Fibroblast of the aortic adventitia (primary cell): ENCODE results near the gene FAM53B. TPM values are rescaled to one million over a fixed set of nuclear protein-coding genes. Genes with fewer than 3 reads are reported as not detected.

Experiments
- DNase-seq: peaks from one replicate; pipeline ENCODE4 v3.0.0-alpha.2; 2010; ENCODE audit warnings: low read depth
- H3K4me3 ChIP-seq: 2 replicates; pipeline ENCODE4 v1.5.1; 2011; ENCODE audit warnings: low read depth, mild to moderate bottlenecking, control low read depth, low read length, moderate library complexity
- total RNA-seq: library from RNA; depleted of rRNA; stranded (reverse); fragments of >200 nt; gene quantifications from 2 replicates; pipeline ENCODE4 v1.2.3, GENCODE V29; 2012; ENCODE audit warnings: low replicate concordance
- TF ChIP-seq, protein P1 (sequence below): IDR thresholded peaks from 2 replicates; pipeline ENCODE4 v1.5.1; 2011; ENCODE audit warnings: mild to moderate bottlenecking, low read length, control low read depth, inconsistent platforms; ENCODE audit not compliant: insufficient read depth

FAM53B gene
- total RNA-seq, 1 donor, result 9.2 TPM

DNA sequence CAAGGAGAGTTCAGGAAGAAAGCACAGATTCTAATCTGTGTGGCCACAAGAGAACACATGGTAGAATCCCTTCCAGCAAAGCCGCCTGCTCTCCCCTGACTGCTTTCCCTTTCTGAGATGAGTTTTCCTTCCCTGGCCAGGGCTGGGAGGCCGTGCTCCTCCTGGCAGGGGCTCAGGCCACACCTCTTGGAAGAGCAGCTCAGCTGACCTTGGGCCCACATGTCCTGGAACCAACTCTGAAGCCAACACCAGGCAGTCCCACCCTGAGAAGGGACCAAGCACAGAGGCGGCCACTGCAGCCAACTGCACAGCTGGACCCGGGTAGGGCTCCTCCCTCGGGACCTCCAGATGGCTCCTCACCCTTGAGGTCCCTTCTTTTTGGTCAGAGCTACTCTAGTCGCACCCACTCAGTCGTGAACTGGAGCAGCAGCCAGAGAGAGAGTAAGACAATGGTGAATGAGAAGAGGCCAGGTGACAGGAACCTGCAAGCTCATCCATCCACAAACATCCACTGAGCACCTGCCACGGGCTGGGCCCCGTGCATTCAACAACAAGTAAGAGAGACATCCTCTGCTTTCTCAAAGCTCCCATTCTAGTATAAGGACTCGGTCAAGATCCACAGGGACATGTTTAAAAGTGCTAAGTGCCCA, 40.3 kb downstream of the FAM53B start:
- peak; percentile 67 for DNase-seq
- TF ChIP-seq, protein P1, sequence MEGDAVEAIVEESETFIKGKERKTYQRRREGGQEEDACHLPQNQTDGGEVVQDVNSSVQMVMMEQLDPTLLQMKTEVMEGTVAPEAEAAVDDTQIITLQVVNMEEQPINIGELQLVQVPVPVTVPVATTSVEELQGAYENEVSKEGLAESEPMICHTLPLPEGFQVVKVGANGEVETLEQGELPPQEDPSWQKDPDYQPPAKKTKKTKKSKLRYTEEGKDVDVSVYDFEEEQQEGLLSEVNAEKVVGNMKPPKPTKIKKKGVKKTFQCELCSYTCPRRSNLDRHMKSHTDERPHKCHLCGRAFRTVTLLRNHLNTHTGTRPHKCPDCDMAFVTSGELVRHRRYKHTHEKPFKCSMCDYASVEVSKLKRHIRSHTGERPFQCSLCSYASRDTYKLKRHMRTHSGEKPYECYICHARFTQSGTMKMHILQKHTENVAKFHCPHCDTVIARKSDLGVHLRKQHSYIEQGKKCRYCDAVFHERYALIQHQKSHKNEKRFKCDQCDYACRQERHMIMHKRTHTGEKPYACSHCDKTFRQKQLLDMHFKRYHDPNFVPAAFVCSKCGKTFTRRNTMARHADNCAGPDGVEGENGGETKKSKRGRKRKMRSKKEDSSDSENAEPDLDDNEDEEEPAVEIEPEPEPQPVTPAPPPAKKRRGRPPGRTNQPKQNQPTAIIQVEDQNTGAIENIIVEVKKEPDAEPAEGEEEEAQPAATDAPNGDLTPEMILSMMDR, result no peak
- no peak overlapping the region for H3K4me3 ChIP-seq

DNA sequence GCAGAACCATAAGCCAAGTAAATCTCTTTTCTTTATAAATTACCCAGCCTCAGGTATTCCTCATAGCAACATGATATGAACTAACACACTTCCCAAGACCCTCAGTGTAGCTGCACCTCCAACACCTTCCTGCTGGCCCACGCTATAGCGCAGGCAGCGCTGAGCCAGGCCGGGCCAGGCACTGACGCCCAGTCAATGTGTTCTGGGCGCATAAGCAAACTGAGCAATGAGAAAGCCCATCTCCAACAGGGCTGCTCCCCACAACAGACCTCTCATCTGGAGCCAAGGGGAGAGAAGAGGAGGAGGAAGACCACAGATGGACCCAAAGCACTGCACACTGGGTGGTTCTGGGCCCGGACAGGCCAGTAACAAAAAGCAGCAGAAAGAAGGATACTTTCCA, 40.8 kb downstream of the FAM53B start:
- H3K4me3 ChIP-seq, result no peak overlapping the region
- TF ChIP-seq, protein P1, result no peak
- DNase-seq, result no peak

DNA sequence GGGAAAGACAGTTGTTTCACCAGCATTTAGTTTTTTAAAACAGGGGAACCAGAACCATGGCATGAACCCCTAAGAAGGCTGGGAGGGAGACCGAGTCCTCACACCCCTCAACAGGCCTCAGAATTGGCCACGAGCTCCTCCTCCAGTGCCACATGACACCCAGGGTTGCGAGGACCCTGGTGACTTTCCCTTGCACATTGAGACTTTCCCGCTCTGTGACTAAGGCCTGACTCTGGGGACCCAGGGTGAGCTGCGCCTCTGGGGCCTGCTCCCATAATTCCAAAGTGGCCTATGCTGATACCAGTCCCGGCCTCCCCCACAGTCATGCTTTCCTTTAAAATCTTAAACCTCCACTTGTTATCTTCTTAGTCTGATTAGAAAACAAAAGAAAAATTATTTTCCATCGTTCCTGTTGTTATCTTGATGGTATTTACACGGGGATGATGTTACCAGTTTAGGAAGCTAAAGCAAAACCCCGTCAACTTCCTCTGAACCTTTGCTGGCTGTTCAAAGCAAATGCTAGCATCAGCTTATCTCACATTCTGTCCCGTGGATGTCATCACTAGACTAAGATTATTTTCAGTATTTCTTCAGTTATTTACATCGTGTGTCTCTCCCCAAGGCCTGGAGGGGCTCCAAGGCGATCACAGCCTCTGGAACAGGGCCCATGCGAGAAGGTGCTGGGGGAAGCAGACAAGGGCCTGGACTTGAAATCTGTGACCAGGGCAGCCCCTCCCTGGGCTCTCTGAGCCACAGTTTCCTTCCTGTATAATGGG, 42.1 kb downstream of the FAM53B start:
- DNase-seq, result peak; percentile 81
- TF ChIP-seq, protein P1, result no peak
- H3K4me3 ChIP-seq, result no peak overlapping the region

DNA sequence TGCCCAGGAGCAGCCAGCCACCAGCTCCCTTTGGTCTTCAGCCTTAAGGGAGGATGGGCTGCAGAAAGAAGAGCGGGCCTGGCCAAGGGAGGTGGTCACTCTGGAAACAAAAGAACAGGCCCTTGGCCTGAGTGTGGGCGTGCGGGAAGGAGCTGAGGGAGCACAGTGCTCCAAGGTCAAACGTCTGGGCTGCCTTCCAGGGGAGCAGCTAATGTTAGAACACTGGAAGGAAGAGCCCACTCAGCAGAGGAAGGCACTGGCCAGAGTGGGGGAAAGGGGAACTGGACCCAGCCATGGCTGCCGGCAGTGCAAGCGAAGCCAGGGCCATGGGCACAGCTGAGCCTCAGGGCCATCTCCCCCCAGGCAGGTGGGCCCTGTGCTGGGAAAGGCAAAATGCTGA, 42.7 kb downstream of the FAM53B start:
- peak; percentile 88 for DNase-seq
- H3K4me3 ChIP-seq, result no peak overlapping the region
- TF ChIP-seq, protein P1, result no peak

DNA sequence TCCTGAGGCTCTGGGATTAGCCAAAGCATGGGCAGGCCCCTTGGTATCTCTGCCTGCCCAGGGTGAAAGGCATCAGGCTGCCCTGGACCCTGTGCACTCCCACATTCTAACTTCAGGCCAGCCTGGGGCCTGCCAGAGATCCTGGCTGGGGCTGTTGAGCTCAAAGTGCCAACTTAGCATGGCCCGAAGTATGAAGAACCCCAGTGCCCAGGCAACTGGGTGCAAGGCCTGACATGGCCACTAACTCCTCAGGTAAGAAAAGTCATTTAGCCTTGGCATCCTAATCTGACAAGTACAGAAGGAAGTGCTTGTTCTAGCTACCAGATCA, 43.2 kb downstream of the FAM53B start:
- TF ChIP-seq, protein P1, result no peak

DNA sequence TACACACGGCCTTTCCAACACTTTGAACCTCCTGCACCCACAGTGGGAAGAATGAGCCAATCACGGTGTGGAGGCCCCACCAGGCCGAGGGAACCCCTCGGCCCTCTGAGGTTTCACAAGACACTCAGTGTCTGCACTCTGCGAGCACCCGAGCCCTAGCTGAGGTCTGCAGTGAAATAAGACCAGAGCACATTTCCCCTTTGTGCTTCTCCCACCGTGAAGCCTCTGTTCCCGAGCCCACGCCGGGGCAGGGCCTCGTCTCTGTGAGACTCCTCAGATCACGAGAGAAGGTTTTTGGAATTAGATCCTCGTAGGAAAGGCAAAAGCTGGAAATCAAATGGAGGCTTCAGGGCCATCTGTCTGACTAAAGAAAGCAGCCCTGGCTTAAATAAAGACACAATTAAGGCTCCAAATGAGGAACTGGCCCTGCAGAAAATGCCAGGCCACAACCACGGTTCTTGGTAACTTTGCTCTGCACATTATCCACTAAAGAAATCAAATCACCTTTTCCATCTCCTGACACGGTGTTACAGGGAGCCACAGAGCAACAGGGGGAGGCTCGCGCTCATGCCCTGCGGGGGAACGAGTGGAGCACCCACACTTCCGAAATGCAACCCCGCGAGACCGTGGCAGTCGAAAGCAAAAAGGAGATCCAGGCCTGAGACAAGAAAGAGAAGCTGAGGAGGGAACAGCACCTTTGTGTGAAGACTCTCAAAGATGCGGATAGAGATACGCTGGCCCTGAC, 43.7 kb downstream of the FAM53B start:
- DNase-seq, result no peak
- no peak overlapping the region for H3K4me3 ChIP-seq
- TF ChIP-seq, protein P1, result no peak

More for the DNA sequence above, 43.2 kb downstream of the FAM53B start:
- DNase-seq, result no peak
- no peak overlapping the region for H3K4me3 ChIP-seq
